RWPE2 (cell line): ENCODE data around the gene BRINP3.

ENCODE experiments used
- ATAC-seq: fragments of 200-7000 bp; cut with Tn5 transposase; 3 replicates; pipeline ENCODE4 v1.9.1; 2021; ENCODE audit warnings: low read depth
- DNase-seq: peaks from one replicate; pipeline ENCODE4 v3.0.0-alpha.2; 2020; ENCODE audit warnings: low spot score
- H3K27ac ChIP-seq: fragments of 450-650 bp; 2 replicates; pipeline ENCODE4 v1.5.1; 2017; ENCODE audit warnings: mild to moderate bottlenecking; ENCODE audit not compliant: poor library complexity, severe bottlenecking
- H3K27me3 ChIP-seq: fragments of 250-450 bp; sonication (Bioruptor Pico); 2 replicates; pipeline ENCODE4 v1.5.1; 2021; ENCODE audit warnings: mild to moderate bottlenecking, moderate library complexity; ENCODE audit not compliant: insufficient read depth, poor library complexity, severe bottlenecking
- H3K36me3 ChIP-seq: fragments of 250-450 bp; sonication (Bioruptor Pico); 2 replicates; pipeline ENCODE4 v1.5.1; 2020; ENCODE audit warnings: low read depth, mild to moderate bottlenecking, moderate library complexity
- H3K4me1 ChIP-seq: fragments of 250-450 bp; sonication (Bioruptor Pico); 2 replicates; pipeline ENCODE4 v1.5.1; 2021; ENCODE audit warnings: mild to moderate bottlenecking, moderate library complexity; ENCODE audit not compliant: insufficient read depth, poor library complexity, severe bottlenecking
- H3K4me3 ChIP-seq: fragments of 250-450 bp; sonication (Bioruptor Pico); 2 replicates; pipeline ENCODE4 v1.5.1; 2021; ENCODE audit warnings: mild to moderate bottlenecking, moderate library complexity; ENCODE audit not compliant: severe bottlenecking
- H3K9me3 ChIP-seq: fragments of 250-450 bp; sonication (Bioruptor Pico); 2 replicates; pipeline ENCODE4 v1.5.1; 2021; ENCODE audit warnings: mild to moderate bottlenecking, moderate library complexity; ENCODE audit not compliant: severe bottlenecking
- TF ChIP-seq, protein P1 (sequence below): fragments of 450-650 bp; IDR thresholded peaks from one replicate; pipeline ENCODE4 v1.5.1; 2017; ENCODE audit warnings: mild to moderate bottlenecking, moderate library complexity; ENCODE audit not compliant: poor library complexity, severe bottlenecking

BRINP3 gene

GRCh38 chr1:190439447-190439846 lies 38.2 kb downstream of the BRINP3 start:
- peaks cover 5% of the 10 kb centered on the region for H3K27me3 ChIP-seq
- ATAC-seq (no peak), DNase-seq (no peak)
- H3K4me3 ChIP-seq = no peak overlapping the region
- H3K9me3 ChIP-seq = no peaks in the 10 kb centered on the region
- TF ChIP-seq, protein P1, sequence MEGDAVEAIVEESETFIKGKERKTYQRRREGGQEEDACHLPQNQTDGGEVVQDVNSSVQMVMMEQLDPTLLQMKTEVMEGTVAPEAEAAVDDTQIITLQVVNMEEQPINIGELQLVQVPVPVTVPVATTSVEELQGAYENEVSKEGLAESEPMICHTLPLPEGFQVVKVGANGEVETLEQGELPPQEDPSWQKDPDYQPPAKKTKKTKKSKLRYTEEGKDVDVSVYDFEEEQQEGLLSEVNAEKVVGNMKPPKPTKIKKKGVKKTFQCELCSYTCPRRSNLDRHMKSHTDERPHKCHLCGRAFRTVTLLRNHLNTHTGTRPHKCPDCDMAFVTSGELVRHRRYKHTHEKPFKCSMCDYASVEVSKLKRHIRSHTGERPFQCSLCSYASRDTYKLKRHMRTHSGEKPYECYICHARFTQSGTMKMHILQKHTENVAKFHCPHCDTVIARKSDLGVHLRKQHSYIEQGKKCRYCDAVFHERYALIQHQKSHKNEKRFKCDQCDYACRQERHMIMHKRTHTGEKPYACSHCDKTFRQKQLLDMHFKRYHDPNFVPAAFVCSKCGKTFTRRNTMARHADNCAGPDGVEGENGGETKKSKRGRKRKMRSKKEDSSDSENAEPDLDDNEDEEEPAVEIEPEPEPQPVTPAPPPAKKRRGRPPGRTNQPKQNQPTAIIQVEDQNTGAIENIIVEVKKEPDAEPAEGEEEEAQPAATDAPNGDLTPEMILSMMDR = no peak
- H3K36me3 ChIP-seq = no peaks in the 10 kb centered on the region
- no peak overlapping the region for H3K27ac ChIP-seq
- no peaks in the 10 kb centered on the region for H3K4me1 ChIP-seq

DNA sequence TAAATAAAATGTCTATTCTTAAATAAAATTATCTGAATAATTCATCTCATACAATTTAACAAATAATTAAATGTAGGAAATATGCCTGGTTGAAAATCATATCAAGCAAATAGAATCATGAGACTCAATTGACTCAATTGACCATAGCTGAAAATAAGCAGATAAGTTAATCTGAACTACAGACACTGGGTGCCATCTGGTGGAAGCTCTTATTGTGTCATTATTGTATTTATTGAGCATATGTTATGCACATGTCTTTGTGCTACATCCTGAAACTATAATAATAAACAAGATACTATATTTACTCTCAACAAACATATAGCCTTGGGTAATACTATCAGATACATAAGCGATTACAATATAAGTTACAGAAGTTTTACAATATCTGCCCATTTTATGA lies 41.0 kb downstream of the BRINP3 start:
- DNase-seq (no peak), ATAC-seq (0 out of 3 replicates have a peak, but pooled peaks have one; percentile 44)
- Histone ChIP-seq H3K36me3 (no peaks in the 10 kb centered on the region), H3K4me1 (no peaks in the 10 kb centered on the region), H3K9me3 (no peaks in the 10 kb centered on the region), H3K27ac (no peak overlapping the region), H3K4me3 (no peak overlapping the region), H3K27me3 (peaks cover 5% of the 10 kb centered on the region)
- TF ChIP-seq, protein P1 = peak; percentile 71

- ATAC-seq (no peak), DNase-seq (no peak)
- Histone ChIP-seq H3K4me1 (peaks cover 3% of the 10 kb centered on the region), H3K27ac (no peak overlapping the region), H3K4me3 (no peak overlapping the region), H3K9me3 (no peaks in the 10 kb centered on the region), H3K36me3 (no peaks in the 10 kb centered on the region), H3K27me3 (peaks cover 2% of the 10 kb centered on the region)
- TF ChIP-seq, protein P1 = no peak
Observed at GRCh38 chr1:190429932-190430331, 47.7 kb downstream of the BRINP3 start.

DNA sequence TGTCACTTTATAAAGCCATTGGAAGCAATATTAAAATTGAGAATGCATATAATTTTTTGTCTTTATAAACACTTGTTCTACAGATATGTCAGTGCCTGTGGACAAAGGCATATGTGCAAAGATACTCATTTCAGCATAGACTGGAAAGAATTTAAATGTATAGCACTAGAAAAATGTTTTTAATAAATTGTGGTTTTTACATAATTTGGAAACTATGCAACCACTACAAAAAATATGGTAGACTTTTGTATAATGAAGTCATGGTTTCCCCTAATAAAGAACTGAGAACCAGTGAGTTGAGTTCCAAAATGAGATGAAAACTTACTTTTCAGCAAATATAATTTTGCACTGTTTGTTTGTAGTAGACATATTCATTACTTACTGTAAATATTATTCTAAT lies 48.5 kb downstream of the BRINP3 start:
- no peak overlapping the region for H3K27ac ChIP-seq
- H3K4me1 ChIP-seq = peaks cover 3% of the 10 kb centered on the region
- no peaks in the 10 kb centered on the region for H3K9me3 ChIP-seq
- no peaks in the 10 kb centered on the region for H3K36me3 ChIP-seq
- DNase-seq (no peak), ATAC-seq (no peak)
- H3K4me3 ChIP-seq = no peak overlapping the region
- TF ChIP-seq, protein P1 = no peak
- H3K27me3 ChIP-seq = peaks cover 2% of the 10 kb centered on the region

DNA sequence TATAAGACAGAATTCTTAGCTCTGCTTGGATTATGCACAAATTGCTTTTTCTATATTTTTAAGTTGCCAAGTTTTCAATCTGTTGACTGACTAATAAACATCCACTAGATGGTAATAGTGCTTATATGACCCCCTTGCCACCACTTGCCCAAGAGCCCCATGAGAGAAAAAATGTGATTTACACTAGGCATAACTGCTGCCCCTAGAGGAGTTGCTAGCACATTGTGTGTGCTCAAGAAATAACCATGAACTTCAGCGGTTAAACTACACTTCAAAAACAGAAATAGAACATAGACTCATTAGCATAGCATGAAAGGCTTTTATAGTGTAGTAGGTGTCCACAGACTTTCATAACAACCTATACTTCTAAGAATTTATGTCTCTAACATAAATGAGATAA lies 61.4 kb downstream of the BRINP3 start:
- Histone ChIP-seq H3K27me3 (no peaks in the 10 kb centered on the region), H3K36me3 (no peaks in the 10 kb centered on the region), H3K4me3 (no peak overlapping the region), H3K9me3 (no peaks in the 10 kb centered on the region), H3K4me1 (no peaks in the 10 kb centered on the region), H3K27ac (no peak overlapping the region)
- no peak for ATAC-seq
- TF ChIP-seq, protein P1 = peak; percentile 20
- DNase-seq = no peak
